GM23338 (cell line): ENCODE results near the gene SLC5A5.

ENCODE experiments used
- CREB1 ChIP-seq: fragments of 250-450 bp; sonication (Bioruptor Pico); IDR thresholded peaks from 2 replicates; pipeline ENCODE4 v1.5.0; 2020; ENCODE audit warnings: low read depth, mild to moderate bottlenecking, moderate library complexity
- CTCF ChIP-seq, 2 experiments: fragments of 200-600 bp in 1 of 2; sonication (generic) in 1 of 2; conservative IDR thresholded peaks; 2 replicates each; pipeline versions ENCODE4 v1.5.1 to v1.6.1; 2016 to 2017; ENCODE audit warnings: antibody characterized with exemption in 2 of 2, low read depth in 2 of 2, mild to moderate bottlenecking in 2 of 2, moderate library complexity in 1 of 2
- ETS1 ChIP-seq: IDR thresholded peaks from 2 replicates; pipeline ENCODE4 v1.6.1; 2016; ENCODE audit warnings: antibody characterized with exemption
- EZH2 ChIP-seq: fragments of 200-600 bp; sonication (generic); IDR thresholded peaks from one replicate; pipeline ENCODE4 v1.8.0; 2017; ENCODE audit warnings: antibody characterized with exemption, mild to moderate bottlenecking, low read depth; ENCODE audit not compliant: unreplicated experiment
- EZH2phosphoT487 ChIP-seq: fragments of 200-600 bp; sonication (generic); IDR thresholded peaks from one replicate; pipeline ENCODE4 v1.8.1; 2018; ENCODE audit warnings: antibody characterized with exemption; ENCODE audit not compliant: unreplicated experiment
- JUNB ChIP-seq: IDR thresholded peaks from one replicate; pipeline ENCODE4 v1.6.1; 2016; ENCODE audit warnings: antibody characterized with exemption; ENCODE audit not compliant: unreplicated experiment
- NANOG ChIP-seq: IDR thresholded peaks from 2 replicates; pipeline ENCODE4 v1.6.1; 2016; ENCODE audit warnings: antibody characterized with exemption, borderline replicate concordance
- POLR2AphosphoS5 ChIP-seq: IDR thresholded peaks from 2 replicates; pipeline ENCODE4 v1.6.1; 2016; ENCODE audit warnings: antibody characterized with exemption, low read depth
- REST ChIP-seq: IDR thresholded peaks from one replicate; pipeline ENCODE4 v1.6.1; 2018; ENCODE audit warnings: antibody characterized with exemption; ENCODE audit not compliant: unreplicated experiment
- STAT1 ChIP-seq: IDR thresholded peaks from one replicate; pipeline ENCODE4 v1.6.1; 2016; ENCODE audit warnings: antibody characterized with exemption; ENCODE audit not compliant: unreplicated experiment
- ZNF114 ChIP-seq: fragments of 250-450 bp; sonication (Bioruptor Pico); IDR thresholded peaks from 2 replicates; pipeline ENCODE4 v1.5.0; 2020; ENCODE audit warnings: mild to moderate bottlenecking, moderate library complexity
- ZNF331 ChIP-seq: fragments of 250-450 bp; sonication (Bioruptor Pico); IDR thresholded peaks from 2 replicates; pipeline ENCODE4 v1.5.0; 2020; ENCODE audit warnings: low read depth, mild to moderate bottlenecking, moderate library complexity

GRCh38 chr19:17843292-17843827, 28.4 kb upstream of the SLC5A5 start:
- no peak for TF ChIP-seq EZH2
- TF ChIP-seq CTCF (conservative IDR thresholded peaks at IDR 0.05; ENCODE audit: low read depth in 2 of 2), result no peak
- no peak for TF ChIP-seq CREB1 (CRISPR knock-in tag)
- TF ChIP-seq POLR2AphosphoS5, result no peak
- TF ChIP-seq EZH2phosphoT487, result no peak
- no peak for TF ChIP-seq REST
- TF ChIP-seq JUNB, result no peak
- no peak for TF ChIP-seq ETS1
- no peak for TF ChIP-seq STAT1
- no peak for TF ChIP-seq NANOG
- no peak for TF ChIP-seq ZNF114 (CRISPR knock-in tag)
- no peak for TF ChIP-seq ZNF331 (CRISPR knock-in tag)
